ENCODE results near the gene SLFN11.
A peak's percentile ranks its signal among the peaks of the same experiment; 100 is the strongest.

SLFN11 gene

GRCh38 chr17:35314415-35315216 is 58.8 kb downstream of the SLFN11 start:
- Histone ChIP-seq H3K9me3 (ENCODE audit: control insufficient read depth, low read length) (no peaks in the 10 kb centered on the region), H3K4me2 (ENCODE audit: low read length, poor library complexity, severe bottlenecking) (no peak overlapping the region), H2BK12ac (ENCODE audit: low read length in 2 of 2) (no peak overlapping the region), H3K27ac (ENCODE audit: low read length, poor library complexity, severe bottlenecking) (no peak overlapping the region), H3K4me3 (ENCODE audit: insufficient read depth in 1 of 2, low read depth in 1 of 2, low read length in 2 of 2) (no peak overlapping the region), H2BK15ac (ENCODE audit: low read depth, poor library complexity, severe bottlenecking) (no peak overlapping the region), H2BK5ac (ENCODE audit: low read depth, low read length, poor library complexity, severe bottlenecking) (no peak overlapping the region), H3K4me1 (ENCODE audit: control insufficient read depth, insufficient read depth, low read depth, low read length) (peaks cover 4% of the 10 kb centered on the region), H2AFZ (ENCODE audit: low read depth, low read length) (no peak overlapping the region), H3K23ac (ENCODE audit: low read length in 2 of 2) (no peak overlapping the region), H3K36me3 (ENCODE audit: control insufficient read depth in 1 of 2, insufficient read depth in 2 of 2, low read depth in 1 of 2, low read length in 2 of 2) (no peaks in the 10 kb centered on the region), H2AK5ac (ENCODE audit: low read length, severe bottlenecking) (no peak overlapping the region), H4K91ac (ENCODE audit: low read length) (no peak overlapping the region), H3K18ac (ENCODE audit: low read depth in 1 of 2, low read length in 2 of 2) (no peak overlapping the region), H3K9ac (ENCODE audit: low read length) (peak overlapping the region; percentile 10), H3K4ac (ENCODE audit: low read depth in 1 of 2, low read length in 2 of 2) (no peak overlapping the region), H3K79me1 (replicated peaks; ENCODE audit: low read length, poor library complexity, severe bottlenecking) (no peaks in the 10 kb centered on the region), H3K14ac (ENCODE audit: low read length in 2 of 2) (no peak overlapping the region), H2BK120ac (ENCODE audit: low read depth, low read length) (no peak overlapping the region), H4K8ac (ENCODE audit: low read length) (no peak overlapping the region), H3K27me3 (ENCODE audit: control insufficient read depth in 1 of 2, insufficient read depth in 1 of 2, low read length in 2 of 2) (peaks cover 0 to 25% of the 10 kb centered on the region in 2 experiments)
- no peak for DNase-seq
- WGBS: 65% methylated on average over 7 of the region's 9 CpGs

GRCh38 chr17:35313875-35314409 is 59.5 kb downstream of the SLFN11 start:
- H3K27me3 ChIP-seq (ENCODE audit: control insufficient read depth in 1 of 2, insufficient read depth in 1 of 2, low read length in 2 of 2): peaks cover 0 to 25% of the 10 kb centered on the region in 2 experiments

GRCh38 chr17:35312790-35313711 is 60.4 kb downstream of the SLFN11 start:
- peak; percentile 68 for DNase-seq
- peak overlapping the region; percentile 37 for H3K4me2 ChIP-seq (ENCODE audit: low read length, poor library complexity, severe bottlenecking)
- peak overlapping the region in 1 of 2 experiments; percentile 59 for H3K4me3 ChIP-seq (ENCODE audit: insufficient read depth in 1 of 2, low read depth in 1 of 2, low read length in 2 of 2)
- H3K36me3 ChIP-seq (ENCODE audit: control insufficient read depth in 1 of 2, insufficient read depth in 2 of 2, low read depth in 1 of 2, low read length in 2 of 2): no peaks in the 10 kb centered on the region
- no peak overlapping the region for H2BK120ac ChIP-seq (ENCODE audit: low read depth, low read length)
- no peak overlapping the region for H3K27ac ChIP-seq (ENCODE audit: low read length, poor library complexity, severe bottlenecking)
- peaks cover 0 to 25% of the 10 kb centered on the region in 2 experiments for H3K27me3 ChIP-seq (ENCODE audit: control insufficient read depth in 1 of 2, insufficient read depth in 1 of 2, low read length in 2 of 2)
- H2BK12ac ChIP-seq (ENCODE audit: low read length in 2 of 2): no peak overlapping the region
- H4K91ac ChIP-seq (ENCODE audit: low read length): no peak overlapping the region
- H3K4me1 ChIP-seq (ENCODE audit: control insufficient read depth, insufficient read depth, low read depth, low read length): peaks cover 4% of the 10 kb centered on the region
- H2AFZ ChIP-seq (ENCODE audit: low read depth, low read length): peak overlapping the region; percentile 36
- H4K8ac ChIP-seq (ENCODE audit: low read length): no peak overlapping the region
- peaks cover 3% of the 10 kb centered on the region for H3K9me3 ChIP-seq (ENCODE audit: control insufficient read depth, low read length)
- no peak overlapping the region for H3K18ac ChIP-seq (ENCODE audit: low read depth in 1 of 2, low read length in 2 of 2)
- H3K79me1 ChIP-seq (replicated peaks; ENCODE audit: low read length, poor library complexity, severe bottlenecking): no peaks in the 10 kb centered on the region
- no peak overlapping the region for H3K4ac ChIP-seq (ENCODE audit: low read depth in 1 of 2, low read length in 2 of 2)
- peak overlapping the region; percentile 63 for H2BK15ac ChIP-seq (ENCODE audit: low read depth, poor library complexity, severe bottlenecking)
- 11% methylated on average over 19 of the region's 20 CpGs for WGBS
- no peak overlapping the region for H2AK5ac ChIP-seq (ENCODE audit: low read length, severe bottlenecking)
- no peak overlapping the region for H2BK5ac ChIP-seq (ENCODE audit: low read depth, low read length, poor library complexity, severe bottlenecking)
- H3K14ac ChIP-seq (ENCODE audit: low read length in 2 of 2): no peak overlapping the region
- peak overlapping the region; percentile 68 for H3K9ac ChIP-seq (ENCODE audit: low read length)
- no peak overlapping the region for H3K23ac ChIP-seq (ENCODE audit: low read length in 2 of 2)

More at GRCh38 chr17:35313875-35314409, 59.5 kb downstream of the SLFN11 start:
- H2BK15ac ChIP-seq (ENCODE audit: low read depth, poor library complexity, severe bottlenecking): no peak overlapping the region
- no peaks in the 10 kb centered on the region for H3K36me3 ChIP-seq (ENCODE audit: control insufficient read depth in 1 of 2, insufficient read depth in 2 of 2, low read depth in 1 of 2, low read length in 2 of 2)
- no peak overlapping the region for H2AFZ ChIP-seq (ENCODE audit: low read depth, low read length)
- no peak overlapping the region for H2BK120ac ChIP-seq (ENCODE audit: low read depth, low read length)
- H3K27ac ChIP-seq (ENCODE audit: low read length, poor library complexity, severe bottlenecking): no peak overlapping the region
- no peak overlapping the region for H3K4ac ChIP-seq (ENCODE audit: low read depth in 1 of 2, low read length in 2 of 2)
- DNase-seq: no peak
- H2BK5ac ChIP-seq (ENCODE audit: low read depth, low read length, poor library complexity, severe bottlenecking): no peak overlapping the region
- peak overlapping the region; percentile 68 for H3K9ac ChIP-seq (ENCODE audit: low read length)
- H4K91ac ChIP-seq (ENCODE audit: low read length): no peak overlapping the region
- WGBS: 29% methylated on average over 19 of the region's 19 CpGs
- no peaks in the 10 kb centered on the region for H3K79me1 ChIP-seq (replicated peaks; ENCODE audit: low read length, poor library complexity, severe bottlenecking)
- H2AK5ac ChIP-seq (ENCODE audit: low read length, severe bottlenecking): no peak overlapping the region
- peaks cover 4% of the 10 kb centered on the region for H3K4me1 ChIP-seq (ENCODE audit: control insufficient read depth, insufficient read depth, low read depth, low read length)
- H3K14ac ChIP-seq (ENCODE audit: low read length in 2 of 2): no peak overlapping the region
- peaks cover under 1% of the 10 kb centered on the region for H3K9me3 ChIP-seq (ENCODE audit: control insufficient read depth, low read length)
- no peak overlapping the region for H3K4me3 ChIP-seq (ENCODE audit: insufficient read depth in 1 of 2, low read depth in 1 of 2, low read length in 2 of 2)
- no peak overlapping the region for H3K23ac ChIP-seq (ENCODE audit: low read length in 2 of 2)
- no peak overlapping the region for H2BK12ac ChIP-seq (ENCODE audit: low read length in 2 of 2)
- no peak overlapping the region for H4K8ac ChIP-seq (ENCODE audit: low read length)
- no peak overlapping the region for H3K18ac ChIP-seq (ENCODE audit: low read depth in 1 of 2, low read length in 2 of 2)
- no peak overlapping the region for H3K4me2 ChIP-seq (ENCODE audit: low read length, poor library complexity, severe bottlenecking)

GRCh38 chr17:35312346-35312745 is 61.1 kb downstream of the SLFN11 start:
- Histone ChIP-seq H3K36me3 (ENCODE audit: control insufficient read depth in 1 of 2, insufficient read depth in 2 of 2, low read depth in 1 of 2, low read length in 2 of 2) (no peaks in the 10 kb centered on the region), H3K27ac (ENCODE audit: low read length, poor library complexity, severe bottlenecking) (no peak overlapping the region), H3K27me3 (ENCODE audit: control insufficient read depth in 1 of 2, insufficient read depth in 1 of 2, low read length in 2 of 2) (peaks cover 0 to 25% of the 10 kb centered on the region in 2 experiments), H2BK5ac (ENCODE audit: low read depth, low read length, poor library complexity, severe bottlenecking) (no peak overlapping the region), H2BK15ac (ENCODE audit: low read depth, poor library complexity, severe bottlenecking) (no peak overlapping the region), H2BK12ac (ENCODE audit: low read length in 2 of 2) (no peak overlapping the region), H3K4me3 (ENCODE audit: insufficient read depth in 1 of 2, low read depth in 1 of 2, low read length in 2 of 2) (no peak overlapping the region), H2AFZ (ENCODE audit: low read depth, low read length) (no peak overlapping the region), H2BK120ac (ENCODE audit: low read depth, low read length) (no peak overlapping the region), H2AK5ac (ENCODE audit: low read length, severe bottlenecking) (no peak overlapping the region), H3K4me1 (ENCODE audit: control insufficient read depth, insufficient read depth, low read depth, low read length) (peaks cover 4% of the 10 kb centered on the region), H3K18ac (ENCODE audit: low read depth in 1 of 2, low read length in 2 of 2) (no peak overlapping the region), H4K91ac (ENCODE audit: low read length) (no peak overlapping the region), H3K9ac (ENCODE audit: low read length) (no peak overlapping the region), H3K4me2 (ENCODE audit: low read length, poor library complexity, severe bottlenecking) (no peak overlapping the region), H3K14ac (ENCODE audit: low read length in 2 of 2) (no peak overlapping the region), H3K9me3 (ENCODE audit: control insufficient read depth, low read length) (peaks cover 3% of the 10 kb centered on the region), H3K4ac (ENCODE audit: low read depth in 1 of 2, low read length in 2 of 2) (no peak overlapping the region), H3K79me1 (replicated peaks; ENCODE audit: low read length, poor library complexity, severe bottlenecking) (no peaks in the 10 kb centered on the region), H4K8ac (ENCODE audit: low read length) (no peak overlapping the region), H3K23ac (ENCODE audit: low read length in 2 of 2) (no peak overlapping the region)
- DNase-seq: no peak
- 76% methylated on average over 3 of the region's 3 CpGs for WGBS
